GM19193 (cell line): Measurements from ENCODE around the gene APBA3.

Experiments
- POLR2A ChIP-seq: IDR thresholded peaks from 4 replicates; pipeline ENCODE4 v1.6.1; 2011; ENCODE audit not compliant: insufficient read depth, insufficient read length; ENCODE audit errors: extremely low read depth

APBA3 gene

GRCh38 chr19:3745363-3746045, 16.0 kb downstream of the APBA3 start:
- no peak for TF ChIP-seq POLR2A

DNA sequence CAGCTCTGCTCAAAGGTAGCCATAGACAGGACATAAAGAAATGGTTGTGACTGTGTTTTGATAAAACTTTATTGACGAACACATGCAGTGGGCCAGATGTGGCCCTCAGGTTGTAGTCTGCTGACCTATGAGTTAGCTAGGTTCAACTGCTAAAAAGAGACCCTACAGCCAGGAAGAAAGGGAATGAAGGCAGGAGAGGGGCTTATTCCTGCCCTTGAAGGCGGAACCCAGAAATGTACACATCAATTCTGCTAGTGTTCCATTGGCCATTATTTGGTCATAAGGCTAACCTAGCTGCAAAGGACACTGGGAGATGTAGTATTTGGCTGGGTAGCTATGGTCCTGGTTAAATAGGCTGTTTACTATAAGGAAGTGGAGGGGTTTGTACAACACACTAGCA, 18.0 kb downstream of the APBA3 start:
- TF ChIP-seq POLR2A: no peak

DNA sequence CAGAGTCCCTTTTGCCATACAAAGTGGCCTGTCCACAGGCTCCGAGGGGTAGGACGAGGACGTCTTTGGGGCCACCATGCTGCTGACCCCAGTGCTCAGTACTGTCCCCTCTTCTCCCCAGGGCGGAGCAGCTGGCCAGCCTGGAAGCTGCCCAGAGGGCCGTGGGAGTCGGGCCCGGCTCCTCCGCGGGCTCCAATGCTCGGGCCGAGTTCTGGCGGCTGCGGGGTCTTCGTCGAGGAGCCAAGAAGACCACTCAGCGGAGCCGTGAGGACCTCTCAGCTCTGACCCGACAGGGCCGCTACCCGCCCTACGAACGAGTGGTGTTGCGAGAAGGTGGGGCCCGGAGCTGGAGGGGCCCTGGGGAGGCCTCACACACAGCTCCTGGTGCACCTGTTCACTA, 21.1 kb downstream of the APBA3 start:
- TF ChIP-seq POLR2A: no peak

DNA sequence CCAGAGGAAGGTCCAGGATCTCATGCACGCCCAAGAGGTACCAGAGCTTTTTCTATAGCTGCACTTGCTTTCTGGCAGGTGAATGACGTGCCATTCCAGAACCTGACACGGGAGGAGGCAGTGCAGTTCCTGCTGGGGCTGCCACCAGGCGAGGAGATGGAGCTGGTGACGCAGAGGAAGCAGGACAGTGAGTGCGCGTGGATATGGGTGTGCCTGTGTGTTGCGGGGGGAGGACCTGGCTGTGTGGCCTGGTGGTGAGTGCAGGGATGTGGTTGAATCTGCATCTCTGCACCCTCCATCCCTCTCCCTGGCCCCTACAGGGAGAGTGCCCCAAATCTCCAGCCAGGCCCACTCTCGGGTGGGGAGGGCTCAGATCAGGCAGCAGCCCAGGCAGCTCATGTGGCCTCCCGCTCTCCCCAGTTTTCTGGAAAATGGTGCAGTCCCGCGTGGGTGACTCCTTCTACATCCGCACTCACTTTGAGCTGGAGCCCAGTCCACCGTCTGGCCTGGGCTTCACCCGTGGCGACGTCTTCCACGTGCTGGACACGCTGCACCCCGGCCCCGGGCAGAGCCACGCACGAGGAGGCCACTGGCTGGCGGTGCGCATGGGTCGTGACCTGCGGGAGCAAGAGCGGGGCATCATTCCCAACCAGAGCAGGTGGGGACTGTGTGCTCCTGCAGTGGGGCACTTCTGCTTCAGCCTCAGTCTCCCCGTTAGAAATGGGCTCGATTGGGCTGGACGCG, 22.8 kb downstream of the APBA3 start:
- no peak for TF ChIP-seq POLR2A

DNA sequence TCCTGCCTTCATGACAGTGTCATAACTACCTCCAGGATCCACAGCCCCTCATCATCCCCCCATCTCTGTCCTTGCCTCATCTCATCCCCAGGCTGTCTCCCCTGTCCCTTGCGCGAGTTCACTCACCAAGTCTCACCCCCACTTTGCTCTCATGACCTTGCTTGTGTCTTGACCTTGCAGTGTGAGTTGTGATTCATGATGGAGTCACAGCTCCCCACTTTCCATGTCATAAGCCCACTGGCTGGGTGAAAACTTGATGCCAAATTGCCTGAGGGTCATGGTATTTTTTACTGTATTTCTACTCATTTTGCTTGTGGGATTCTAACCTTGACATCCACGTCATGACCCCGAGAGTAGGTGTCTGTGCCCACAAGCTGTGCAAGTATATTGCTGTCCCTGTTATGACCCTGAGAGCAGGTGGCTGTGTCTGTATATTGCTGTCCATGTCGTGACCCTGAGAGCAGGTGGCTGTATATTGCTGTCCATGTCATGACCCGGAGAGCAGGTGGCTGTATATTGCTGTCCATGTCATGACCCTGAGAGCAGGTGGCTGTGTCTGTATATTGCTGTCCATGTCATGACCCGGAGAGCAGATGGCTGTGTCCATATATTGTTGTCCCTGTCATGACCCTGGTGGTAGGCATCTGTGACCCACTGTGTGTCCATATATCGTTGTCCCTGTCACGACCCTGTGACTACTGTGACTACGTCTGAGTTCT, 23.8 kb downstream of the APBA3 start:
- no peak for TF ChIP-seq POLR2A

GRCh38 chr19:3736106-3736724, 25.3 kb downstream of the APBA3 start:
- TF ChIP-seq POLR2A: no peak

GRCh38 chr19:3734310-3734600, 27.2 kb downstream of the APBA3 start:
- no peak for TF ChIP-seq POLR2A

GRCh38 chr19:3733549-3734309, 27.8 kb downstream of the APBA3 start:
- no peak for TF ChIP-seq POLR2A

GRCh38 chr19:3732108-3732507, 29.4 kb downstream of the APBA3 start:
- TF ChIP-seq POLR2A: no peak

- TF ChIP-seq POLR2A: no peak
Observed at GRCh38 chr19:3730457-3730958, 31.0 kb downstream of the APBA3 start.

- TF ChIP-seq POLR2A: no peak
Observed at GRCh38 chr19:3725640-3726310, 35.7 kb downstream of the APBA3 start.

GRCh38 chr19:3725121-3725520, 36.4 kb downstream of the APBA3 start:
- TF ChIP-seq POLR2A: no peak

GRCh38 chr19:3723883-3724282, 37.6 kb downstream of the APBA3 start:
- TF ChIP-seq POLR2A: no peak

GRCh38 chr19:3723110-3723488, 38.4 kb downstream of the APBA3 start:
- no peak for TF ChIP-seq POLR2A
